NCI-H345 (cell line): Measurements from ENCODE around the gene SRBD1.
A peak's percentile ranks its signal among the peaks of the same experiment; 100 is the strongest.

Source experiments
- DNase-seq: peaks from one replicate; lab custom pipeline; 2025; lab: John Stamatoyannopoulos, UW

SRBD1 gene

DNA sequence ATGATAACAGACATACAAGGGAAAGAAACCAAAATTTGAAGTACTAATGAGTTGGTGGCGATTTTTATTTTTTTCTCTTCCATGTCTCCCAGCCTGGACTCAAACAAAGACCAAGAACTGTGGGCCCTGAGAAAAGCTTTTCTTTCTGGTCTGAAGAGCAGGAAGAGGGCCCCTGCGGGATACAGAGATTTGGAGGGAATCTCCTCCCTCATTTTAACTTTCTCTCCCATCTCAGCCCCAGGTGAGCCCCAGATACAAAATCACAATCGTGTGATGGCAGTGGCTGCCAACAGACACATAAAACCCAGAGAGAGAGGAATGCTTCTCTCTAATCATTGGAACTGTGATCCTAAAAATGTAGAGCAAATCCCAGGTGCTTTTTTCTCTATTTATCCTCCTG is 20.9 kb upstream of the SRBD1 start:
- DNase-seq, result no peak

DNA sequence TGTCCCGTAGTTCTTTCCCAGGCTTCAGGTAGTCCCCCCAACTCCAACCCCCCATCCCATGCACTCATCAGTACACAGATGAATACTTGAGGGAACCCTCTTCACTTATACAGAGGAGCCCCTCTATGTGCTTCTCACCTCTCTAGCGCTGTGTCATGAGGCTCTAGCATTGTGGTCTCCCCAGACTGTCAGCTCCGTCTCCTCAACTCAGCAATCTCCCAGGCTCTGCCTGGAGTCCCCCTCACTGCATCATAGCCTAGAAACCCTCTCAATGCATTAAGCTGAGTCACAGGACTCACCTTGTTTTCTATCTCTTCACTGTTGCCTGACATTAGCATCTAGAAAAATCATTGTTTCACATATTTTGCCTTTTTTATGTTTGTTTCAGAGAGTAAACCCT is 20.3 kb upstream of the SRBD1 start:
- DNase-seq, result no peak

DNA sequence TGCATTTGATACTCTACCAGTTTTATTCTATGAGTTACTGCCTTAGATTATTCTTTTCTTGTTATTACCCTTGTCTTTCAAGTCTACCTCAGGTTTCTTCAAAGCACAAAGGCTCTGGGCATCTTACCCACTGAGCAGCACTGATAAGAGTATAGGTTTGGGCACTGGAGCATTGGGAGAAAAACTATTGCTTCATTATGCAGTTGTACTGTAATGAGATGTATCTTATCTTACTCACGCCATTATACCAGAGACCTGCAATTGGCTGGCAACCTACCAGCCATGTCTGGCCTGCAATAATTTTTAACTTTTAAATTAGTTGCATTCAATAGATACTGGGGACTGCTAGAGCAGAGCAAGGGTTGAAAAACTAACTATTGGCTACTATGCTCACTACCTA is 18.9 kb upstream of the SRBD1 start:
- no peak for DNase-seq

DNA sequence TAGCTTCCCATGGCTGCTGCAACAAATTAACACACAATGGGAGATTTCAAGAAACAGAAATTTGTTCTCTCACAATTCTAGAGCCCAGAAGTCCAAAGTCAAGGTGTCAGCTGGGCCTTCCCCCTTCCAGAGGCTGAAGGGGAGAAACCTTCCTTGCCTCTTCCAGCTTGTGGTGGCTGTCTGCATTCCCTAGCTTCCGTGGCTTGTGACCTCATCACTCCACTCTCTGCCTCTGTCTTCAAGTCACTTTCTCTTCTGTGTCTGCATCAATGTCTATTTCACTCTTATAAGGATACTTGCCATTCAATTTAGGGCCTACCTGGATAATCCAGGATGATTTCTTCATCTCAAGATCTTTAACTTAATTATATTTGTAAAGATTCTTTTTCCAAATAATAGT is 16.8 kb upstream of the SRBD1 start:
- DNase-seq, result no peak

DNA sequence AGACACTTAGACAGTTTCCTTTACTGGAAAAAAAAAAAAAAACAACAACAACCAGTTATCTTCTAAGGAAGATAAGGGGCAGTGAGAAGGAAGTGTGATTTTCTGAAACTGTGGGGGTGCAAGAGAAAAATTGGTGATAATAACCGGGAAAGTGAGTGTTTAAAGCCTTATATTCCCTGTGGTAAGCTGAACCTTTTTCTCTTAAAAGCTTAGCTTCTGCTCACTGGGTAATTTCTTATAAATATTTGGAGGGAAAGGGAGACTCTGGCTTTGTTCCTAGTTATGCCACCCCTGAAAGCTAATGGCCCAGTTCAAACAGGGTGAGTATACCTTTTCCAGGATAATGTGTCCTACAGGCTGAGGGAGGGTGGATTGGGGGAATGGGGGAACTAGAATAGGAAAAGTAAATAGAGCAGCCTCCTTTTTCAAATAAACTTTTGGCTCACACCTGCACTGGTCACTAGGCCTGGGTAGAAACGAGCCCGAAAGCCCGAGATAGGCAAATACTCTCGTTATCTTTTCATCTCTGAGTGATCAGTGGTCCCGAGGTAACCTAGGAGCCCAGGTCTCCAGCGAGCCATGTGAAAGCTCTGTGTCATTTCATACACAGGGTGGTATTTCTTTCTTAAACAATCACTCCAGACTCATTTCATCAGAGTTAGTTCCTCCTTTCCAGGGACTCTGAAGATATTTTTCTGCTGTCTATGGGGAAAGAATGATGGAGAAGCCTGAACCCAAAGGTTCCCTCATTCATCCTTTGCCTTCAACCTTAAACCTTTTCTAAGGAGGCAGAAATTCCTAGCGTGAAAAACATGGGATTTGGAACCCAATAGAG is 15.5 kb upstream of the SRBD1 start:
- DNase-seq, result no peak

DNA sequence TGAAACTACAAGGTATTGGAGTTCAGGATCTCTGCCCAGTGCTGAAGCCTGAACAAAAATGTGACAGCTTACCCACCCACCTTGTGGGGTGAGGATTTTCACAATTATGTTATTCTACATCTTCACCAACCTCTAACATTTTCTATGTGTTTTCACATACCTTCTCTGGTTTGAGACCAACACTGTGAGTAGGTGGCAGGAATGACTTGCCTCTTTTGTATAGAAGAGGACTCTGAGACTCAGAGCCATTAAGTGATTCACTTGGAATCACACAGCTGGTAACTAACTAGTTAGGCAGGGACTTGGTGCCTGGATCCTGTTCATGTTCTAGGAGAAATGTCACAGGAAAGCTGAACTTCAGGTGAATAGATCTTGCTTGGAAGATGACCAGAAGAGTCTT is 14.8 kb upstream of the SRBD1 start:
- no peak for DNase-seq

DNA sequence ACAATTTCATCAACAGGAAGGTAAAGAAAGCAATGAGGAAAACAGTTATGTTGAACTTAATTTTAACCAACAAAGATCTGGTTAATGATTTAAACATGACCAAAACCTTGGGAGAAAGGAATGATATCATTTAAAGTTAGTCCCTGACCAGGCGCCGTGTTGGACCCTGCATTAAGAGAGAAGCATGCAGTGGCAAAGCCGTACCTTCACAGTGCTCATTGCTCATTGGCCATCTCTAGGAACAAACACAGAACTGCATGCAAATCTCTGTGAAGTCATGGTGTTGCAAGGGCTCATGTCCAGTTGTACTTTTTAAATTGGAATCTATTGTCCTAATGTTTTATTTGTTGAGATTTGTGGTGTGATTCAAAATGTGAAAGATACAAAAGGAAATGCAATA is 12.0 kb upstream of the SRBD1 start:
- DNase-seq, result no peak

DNA sequence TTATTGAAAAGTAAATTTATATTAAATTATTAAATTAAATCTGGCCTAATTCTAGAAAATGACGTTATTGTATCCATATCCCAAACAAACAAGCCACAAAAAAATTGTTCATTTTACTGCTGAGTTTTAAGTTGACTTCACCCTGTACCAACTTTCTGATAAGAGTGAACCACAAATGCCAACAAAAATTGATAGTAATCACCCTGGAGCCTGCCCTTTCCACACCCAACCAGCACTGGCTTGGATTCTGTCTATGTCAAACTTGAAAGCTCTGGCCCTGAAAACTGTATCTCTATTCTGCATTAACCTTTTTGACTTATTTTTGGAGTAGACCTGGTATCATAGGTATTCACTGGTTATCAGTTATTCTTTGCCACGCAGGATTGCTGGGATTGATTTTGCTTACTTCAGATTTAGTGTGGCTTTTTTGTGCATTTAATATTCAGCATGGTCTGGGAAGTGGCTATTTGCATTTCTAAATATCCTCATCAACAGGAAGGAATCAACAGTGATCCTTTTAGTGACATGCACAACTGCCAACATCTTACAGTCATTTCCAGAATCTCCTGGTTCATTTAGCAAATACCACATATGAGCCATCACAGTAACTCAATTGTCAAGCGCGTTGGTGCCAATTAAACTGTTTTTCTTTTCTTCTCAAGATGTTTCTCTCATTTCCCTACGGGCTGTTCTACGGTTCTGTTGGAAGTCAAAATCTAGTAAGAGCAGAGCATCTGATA is 11.4 kb upstream of the SRBD1 start:
- DNase-seq, result no peak

DNA sequence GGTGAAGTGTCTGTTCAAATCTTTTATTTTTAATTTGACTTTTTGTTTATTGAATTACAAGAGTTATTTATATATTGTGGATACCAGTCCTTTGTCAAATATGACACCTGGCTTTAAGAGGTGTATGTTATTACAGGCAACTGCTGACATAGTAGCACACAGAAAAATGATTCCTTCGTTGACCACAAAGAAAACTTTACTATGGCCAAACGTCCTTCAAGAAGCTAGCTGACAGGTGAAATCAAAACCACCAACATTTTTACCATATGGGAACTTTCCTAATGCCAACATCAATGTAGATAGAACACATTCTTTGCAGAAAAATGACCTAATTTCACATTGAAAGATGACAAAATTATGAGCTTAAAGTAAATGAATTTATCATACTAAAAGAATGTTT is 6.4 kb upstream of the SRBD1 start:
- no peak for DNase-seq

DNA sequence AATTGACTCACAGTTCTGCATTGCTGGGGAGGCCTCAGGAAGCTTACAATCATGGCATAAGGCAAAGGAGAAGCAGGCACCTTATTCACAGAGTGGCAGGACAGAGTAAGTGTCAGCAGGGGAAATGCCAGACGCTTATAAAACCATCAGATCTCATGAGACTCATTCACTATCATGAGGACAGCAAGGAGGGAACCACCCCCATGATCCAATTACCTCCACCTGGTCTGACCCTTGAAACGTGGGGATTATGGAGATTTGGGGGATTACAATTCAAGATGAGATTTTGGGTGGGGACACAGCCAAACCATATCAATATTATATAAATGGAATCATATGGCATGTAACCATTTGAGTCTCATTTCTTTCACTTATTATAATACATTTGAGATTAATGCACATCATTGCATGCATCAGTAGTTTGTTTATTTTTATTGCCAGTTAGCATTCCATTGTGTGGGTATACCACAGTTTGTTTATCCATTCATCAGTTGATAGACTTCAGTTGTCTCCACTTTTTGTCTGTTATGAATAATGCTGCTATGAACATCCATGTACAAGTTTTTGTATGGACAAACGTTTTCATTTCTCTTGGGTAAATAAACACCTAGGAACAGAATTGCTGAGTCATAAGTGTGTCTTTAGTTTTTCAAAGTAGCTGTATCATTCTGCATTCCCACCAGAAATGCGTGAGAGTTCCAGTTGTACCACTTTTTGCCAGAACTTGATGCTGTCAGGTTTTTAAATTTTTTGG is 5.8 kb upstream of the SRBD1 start:
- DNase-seq, result no peak

DNA sequence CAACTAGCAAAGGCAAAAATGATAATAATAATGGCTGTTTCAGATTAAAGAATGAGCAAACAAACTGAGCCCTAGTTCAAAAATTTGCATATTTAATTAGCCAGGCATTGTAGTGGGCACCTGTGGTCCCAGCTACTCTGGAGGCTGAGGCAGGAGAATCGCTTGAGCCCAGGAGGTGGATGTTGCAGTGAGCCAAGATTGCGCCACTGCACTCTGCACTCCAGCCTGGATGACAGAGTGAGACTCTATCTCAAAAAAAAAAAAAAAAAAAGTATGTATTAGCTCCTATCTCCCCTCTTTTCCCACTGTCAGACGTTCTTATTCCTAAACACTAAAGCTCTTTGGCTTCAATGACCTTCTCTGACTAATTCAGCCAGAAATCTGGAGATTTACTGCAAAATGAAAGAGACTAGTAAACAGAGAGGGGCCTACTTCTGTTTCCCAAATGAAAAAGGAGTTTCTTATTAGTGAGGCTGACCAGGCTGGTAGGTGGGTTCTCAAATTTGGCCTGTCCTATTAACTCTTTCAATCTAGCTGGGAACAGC is 3.9 kb upstream of the SRBD1 start:
- no peak for DNase-seq

DNA sequence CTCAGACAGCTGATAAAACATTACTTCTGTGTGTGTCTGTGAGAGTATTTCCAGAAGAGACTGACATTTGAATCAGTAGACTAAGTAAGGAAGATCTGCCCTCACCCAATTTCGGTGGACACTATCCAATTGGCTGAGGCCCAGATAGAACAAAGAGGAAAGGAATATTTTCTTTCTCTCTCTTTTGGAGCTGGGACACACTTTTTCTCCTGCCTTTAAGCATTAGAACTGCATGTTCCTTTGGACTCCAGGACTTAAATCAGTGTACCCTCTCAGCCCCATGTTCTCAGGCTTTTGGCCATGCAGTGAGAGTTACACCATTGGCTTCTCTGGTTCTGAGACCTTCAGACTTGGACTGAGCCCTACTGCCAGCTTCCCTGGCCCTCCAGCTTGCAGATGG is 3.3 kb upstream of the SRBD1 start:
- no peak for DNase-seq

DNA sequence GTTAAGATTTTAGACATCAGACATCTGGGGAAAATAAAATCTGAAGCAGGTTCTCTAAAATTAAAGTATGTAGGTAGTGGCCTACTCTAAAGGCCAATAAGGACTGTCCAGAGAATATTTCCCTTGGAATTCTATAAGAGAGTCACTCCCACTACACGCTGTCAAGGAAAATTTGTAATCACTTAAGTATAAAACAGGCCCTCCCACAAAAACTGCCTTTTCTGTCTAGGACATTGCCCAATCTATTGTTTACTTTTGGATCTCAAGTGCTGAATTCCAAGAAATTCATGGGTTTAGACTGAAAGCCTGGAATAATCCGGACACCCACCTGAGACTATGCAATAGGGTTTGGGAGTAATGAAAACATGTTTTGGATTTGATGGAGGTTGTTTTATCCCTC is 1.7 kb upstream of the SRBD1 start:
- no peak for DNase-seq

DNA sequence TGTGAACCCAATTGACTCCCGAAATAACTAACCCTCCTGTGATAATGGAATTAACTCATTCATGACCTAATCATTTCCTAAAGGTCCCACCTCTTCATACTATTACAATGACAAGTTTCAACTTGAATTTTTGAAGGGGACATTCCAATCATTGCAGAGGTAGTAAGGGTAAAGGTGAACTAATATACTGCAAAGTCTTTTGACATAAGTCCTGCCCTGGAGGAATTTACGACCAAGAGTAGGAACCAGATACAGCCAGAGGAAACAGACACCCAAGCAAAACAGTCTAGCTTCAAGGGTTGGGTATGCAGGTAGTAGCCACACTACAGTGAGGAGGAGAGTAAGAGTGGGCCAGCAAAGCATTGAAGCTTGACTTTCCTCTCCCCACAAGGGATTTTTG is 1.2 kb upstream of the SRBD1 start:
- DNase-seq, result no peak

DNA sequence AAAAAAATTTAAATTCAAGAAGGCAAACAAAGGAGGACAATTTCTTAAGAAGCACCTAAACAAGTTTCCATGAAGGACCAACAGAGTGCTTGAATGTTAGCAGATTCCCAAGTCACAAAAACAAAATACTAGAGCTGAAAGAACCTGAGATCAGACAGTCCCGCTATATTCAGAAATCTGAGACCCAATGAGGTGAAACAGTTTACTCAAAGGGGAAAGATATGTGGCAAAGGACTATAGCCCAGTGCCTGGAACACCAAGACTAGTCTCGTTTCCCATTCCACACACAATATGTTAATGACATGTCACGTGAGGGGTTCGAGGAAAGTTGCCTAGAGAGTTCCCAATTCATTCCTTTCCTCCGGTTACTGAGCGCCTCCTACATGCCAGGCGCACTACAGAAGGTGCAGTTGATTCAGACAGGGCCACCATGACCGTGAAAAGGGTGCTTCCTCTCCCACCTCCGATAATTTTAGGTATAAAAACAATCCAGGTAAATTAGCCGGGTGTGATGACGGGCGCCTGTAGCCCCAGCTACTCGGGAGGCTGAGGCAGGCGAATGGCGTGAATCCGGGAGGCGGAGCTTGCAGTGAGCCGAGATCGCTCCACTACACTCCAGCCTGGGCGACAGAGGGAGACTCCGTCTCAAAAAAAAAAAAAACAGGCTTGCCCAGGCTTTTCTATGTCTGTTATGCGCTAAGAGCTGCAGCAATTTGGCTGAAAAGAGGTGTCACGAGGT is 617 bp downstream of the SRBD1 start:
- peak; percentile 71 for DNase-seq

DNA sequence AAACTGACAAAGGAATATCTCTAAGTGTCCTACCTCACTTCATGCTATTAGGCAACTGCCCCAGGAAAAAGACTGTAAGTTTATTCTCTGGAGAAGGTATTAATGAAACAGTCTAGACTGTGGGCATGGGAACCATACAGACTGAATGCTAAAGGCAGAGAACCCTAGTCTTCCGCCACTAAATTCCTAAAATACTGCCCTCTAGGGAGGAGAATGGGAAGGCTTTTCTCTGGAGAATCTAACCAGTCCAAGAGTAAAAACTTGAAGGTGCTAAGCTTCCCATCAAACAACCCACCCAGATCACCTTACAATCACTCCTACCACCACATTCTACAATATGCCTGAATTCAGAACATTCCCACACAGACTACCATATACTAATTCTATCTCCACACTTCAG is 3.4 kb downstream of the SRBD1 start:
- DNase-seq, result peak; percentile 14

DNA sequence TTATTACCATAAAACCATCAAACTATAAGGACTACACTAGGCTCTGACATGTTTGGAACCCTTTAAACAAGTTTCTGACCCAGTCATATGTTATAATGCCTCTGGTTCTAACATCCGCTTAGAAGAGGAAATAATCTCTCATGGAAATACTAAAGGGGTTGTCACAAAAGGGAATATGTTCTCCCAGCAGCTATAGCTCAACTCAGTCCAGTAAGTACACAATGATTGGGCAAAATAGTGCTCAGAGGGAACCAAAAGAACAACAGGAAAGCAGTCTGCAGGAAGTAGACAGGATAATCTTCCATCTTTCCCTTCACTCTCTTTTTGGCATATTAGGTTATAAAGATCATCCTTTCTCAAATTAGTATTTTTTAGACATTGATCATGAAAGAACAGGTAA is 4.3 kb downstream of the SRBD1 start:
- DNase-seq, result no peak

DNA sequence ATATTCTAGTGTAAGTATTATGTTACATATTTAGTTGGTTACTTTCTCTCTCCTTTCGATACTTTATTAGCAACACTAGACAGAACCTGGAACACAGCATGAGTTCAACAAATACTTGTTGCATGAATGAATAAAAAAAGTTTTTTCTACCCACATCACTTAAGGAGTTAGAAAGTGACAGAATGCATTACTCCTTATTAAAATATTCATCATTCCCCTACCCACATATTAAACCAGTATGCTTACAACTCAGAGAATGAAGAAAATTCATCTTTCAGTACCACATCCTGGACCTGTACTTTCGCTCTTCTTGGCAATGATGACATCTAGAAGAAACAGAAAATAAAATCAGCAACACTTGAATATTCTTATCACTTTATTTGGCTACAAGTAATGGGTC is 6.0 kb downstream of the SRBD1 start:
- no peak for DNase-seq

DNA sequence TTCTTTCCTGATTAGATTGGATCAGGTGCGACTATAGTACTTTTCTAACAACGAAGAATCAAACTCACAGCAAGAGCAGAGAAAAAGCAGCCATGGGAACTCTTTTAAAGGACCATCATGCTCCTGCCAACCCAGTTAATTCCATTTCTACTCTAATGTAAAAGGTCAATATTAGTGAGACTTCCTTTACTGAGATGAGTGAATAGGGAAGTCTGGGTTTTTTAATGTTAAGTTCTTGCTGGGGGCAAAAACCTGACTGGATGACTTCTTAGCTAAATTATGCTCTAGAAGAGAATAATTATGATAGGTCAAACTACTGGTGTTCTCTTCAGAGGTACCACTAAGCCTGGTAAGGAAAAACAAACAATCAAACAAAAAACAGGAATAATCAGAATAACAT is 8.4 kb downstream of the SRBD1 start:
- DNase-seq, result no peak

DNA sequence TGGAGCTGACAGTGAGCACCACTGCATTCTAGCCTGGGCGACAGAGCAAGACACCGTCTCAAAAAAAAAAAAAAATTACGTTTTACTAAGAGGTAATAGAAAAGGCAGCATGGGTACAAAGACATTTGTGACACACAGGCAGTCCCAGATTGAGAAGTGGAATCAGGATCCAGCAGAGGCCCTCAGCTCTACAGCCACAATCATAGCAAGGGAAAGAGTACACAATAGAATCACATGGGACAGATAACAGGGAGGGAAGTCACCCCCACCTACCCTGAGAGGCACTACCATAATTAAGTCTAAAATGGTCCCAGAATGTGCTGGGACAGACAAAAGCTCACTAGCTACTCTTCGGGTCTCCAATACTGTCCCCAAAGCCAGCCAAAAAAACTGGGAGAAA is 12.5 kb downstream of the SRBD1 start:
- DNase-seq, result no peak

DNA sequence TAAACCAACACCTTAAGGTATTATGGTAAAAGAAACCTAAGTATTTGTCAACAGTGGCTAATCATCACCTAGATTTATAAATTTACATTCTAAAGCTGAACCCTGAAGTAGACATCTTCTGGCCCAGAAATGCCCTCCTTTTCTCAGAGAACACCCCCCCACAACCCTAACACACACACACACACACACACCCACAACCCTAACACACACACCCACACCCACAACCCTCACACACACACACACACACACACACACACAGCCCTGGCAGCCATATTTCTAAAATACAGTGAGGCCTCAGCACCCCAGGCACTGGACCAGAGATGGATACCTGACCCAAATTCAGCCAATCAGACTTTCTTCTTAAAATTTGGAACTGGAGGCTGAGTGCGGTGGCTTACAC is 14.3 kb downstream of the SRBD1 start:
- no peak for DNase-seq
